ENCODE results near the gene FGF4. TPM values are rescaled to one million over a fixed set of nuclear protein-coding genes. Genes with fewer than 3 reads are reported as not detected.

The FGF4 gene
- total RNA-seq, 1 donor from 2014 or later, result not detected

DNA sequence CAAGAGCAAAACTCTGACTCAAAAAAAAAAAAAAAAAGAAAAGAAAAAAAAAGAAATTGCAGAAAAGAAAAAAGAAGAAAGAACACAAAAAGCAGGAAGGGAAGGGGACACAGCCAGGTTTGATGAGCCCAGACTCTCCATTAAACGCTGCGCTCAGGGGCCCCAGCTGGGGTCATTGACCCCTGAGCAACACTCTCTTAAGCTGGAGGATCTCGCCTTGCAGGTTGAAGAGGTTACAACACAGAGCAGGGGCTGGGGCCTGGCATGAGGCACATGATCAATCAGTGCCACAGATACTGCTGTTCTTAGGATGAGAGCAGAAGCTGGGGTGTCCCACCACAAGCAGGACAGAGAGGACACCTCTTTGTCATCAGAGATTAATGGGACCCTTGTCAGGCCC lies 36.3 kb upstream of the FGF4 start:
- no peak for DNase-seq (ENCODE audit: low read depth, low spot score)
- H3K27ac Mint-ChIP-seq (ENCODE audit: unreplicated experiment), result no peak overlapping the region
- TF ChIP-seq, protein P1, sequence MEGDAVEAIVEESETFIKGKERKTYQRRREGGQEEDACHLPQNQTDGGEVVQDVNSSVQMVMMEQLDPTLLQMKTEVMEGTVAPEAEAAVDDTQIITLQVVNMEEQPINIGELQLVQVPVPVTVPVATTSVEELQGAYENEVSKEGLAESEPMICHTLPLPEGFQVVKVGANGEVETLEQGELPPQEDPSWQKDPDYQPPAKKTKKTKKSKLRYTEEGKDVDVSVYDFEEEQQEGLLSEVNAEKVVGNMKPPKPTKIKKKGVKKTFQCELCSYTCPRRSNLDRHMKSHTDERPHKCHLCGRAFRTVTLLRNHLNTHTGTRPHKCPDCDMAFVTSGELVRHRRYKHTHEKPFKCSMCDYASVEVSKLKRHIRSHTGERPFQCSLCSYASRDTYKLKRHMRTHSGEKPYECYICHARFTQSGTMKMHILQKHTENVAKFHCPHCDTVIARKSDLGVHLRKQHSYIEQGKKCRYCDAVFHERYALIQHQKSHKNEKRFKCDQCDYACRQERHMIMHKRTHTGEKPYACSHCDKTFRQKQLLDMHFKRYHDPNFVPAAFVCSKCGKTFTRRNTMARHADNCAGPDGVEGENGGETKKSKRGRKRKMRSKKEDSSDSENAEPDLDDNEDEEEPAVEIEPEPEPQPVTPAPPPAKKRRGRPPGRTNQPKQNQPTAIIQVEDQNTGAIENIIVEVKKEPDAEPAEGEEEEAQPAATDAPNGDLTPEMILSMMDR (conservative IDR thresholded peaks at IDR 0.05), result no peak
- H3K4me1 Mint-ChIP-seq, result peaks cover 23% of the 10 kb centered on the region
- no peaks in the 10 kb centered on the region for H3K36me3 Mint-ChIP-seq (ENCODE audit: low read depth)
- H3K27me3 Mint-ChIP-seq (ENCODE audit: low read depth), result peaks cover 43% of the 10 kb centered on the region
- H3K4me3 Mint-ChIP-seq, result no peak overlapping the region
- no peaks in the 10 kb centered on the region for H3K9me3 Mint-ChIP-seq

DNA sequence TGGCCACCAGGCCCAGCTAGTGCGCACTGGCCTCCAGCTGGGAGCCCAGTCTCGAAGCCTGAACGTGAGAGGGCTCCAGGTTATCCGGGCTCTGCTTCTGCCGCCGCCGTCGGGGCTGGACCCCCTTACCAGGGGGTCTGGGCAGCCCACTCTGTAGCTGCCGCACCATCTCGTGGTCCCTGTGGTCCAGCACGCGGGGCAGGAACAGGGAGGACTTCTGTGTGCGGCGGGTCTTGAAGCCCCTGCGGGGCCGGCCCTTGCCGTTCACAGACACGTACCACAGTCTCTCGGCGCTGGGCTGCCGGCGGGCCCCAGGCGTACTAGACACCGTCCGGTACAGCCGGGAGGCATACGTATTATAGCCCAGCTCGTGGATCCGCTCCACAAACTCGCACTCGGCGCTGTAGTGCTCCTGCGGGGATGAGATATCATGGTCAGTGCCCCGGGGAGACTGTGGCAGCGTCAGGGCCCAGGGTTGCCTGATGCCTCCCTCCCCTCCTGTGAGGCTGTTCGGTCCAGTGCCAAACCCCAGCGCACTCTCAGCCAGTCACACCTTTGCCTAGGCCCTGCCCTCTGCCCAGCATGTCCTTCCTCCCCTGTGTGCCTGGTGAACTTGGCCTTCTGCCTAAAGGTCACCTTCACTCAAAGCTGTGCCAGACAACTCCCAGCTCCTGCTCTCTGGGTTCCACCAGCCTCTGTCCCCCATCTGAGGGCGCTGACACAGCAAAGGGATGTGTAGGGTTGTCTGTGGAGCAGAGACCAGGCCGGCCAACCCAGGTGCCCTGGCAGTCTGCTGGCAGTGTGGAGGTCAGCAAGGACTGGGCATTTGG lies 35.4 kb upstream of the FGF4 start:
- Mint-ChIP-seq H3K4me3 (no peak overlapping the region), H3K9me3 (no peaks in the 10 kb centered on the region), H3K27ac (ENCODE audit: unreplicated experiment) (no peak overlapping the region), H3K27me3 (ENCODE audit: low read depth) (peaks cover 33% of the 10 kb centered on the region), H3K36me3 (ENCODE audit: low read depth) (no peaks in the 10 kb centered on the region), H3K4me1 (peaks cover 23% of the 10 kb centered on the region)
- no peak for DNase-seq (ENCODE audit: low read depth, low spot score)
- TF ChIP-seq, protein P1 (conservative IDR thresholded peaks at IDR 0.05), result no peak

DNA sequence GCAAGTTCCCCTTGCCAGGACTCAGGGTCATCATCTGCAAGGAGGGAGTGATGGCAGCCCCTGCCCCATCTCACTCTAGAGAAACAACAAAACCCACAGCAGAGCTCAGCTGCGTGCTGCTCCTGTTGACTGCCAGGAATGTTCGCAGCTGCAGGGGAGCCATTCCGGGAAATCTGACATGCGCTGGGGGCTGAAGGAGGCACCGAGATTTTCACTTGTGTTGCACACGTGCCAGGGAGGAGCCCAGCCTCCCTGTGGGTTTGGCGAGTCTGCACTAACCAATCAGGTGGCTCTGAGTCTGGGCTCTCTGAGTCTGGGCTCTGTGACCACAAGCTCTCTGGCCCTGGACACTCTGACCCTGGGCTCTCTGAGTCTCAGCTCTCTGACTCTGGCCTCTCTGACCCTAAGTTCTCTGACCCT lies 33.5 kb upstream of the FGF4 start:
- no peaks in the 10 kb centered on the region for H3K36me3 Mint-ChIP-seq (ENCODE audit: low read depth)
- DNase-seq (ENCODE audit: low read depth, low spot score), result no peak
- H3K27ac Mint-ChIP-seq (ENCODE audit: unreplicated experiment), result peak overlapping the region; percentile 91
- TF ChIP-seq, protein P1 (conservative IDR thresholded peaks at IDR 0.05), result no peak
- H3K4me3 Mint-ChIP-seq, result no peak overlapping the region
- no peaks in the 10 kb centered on the region for H3K9me3 Mint-ChIP-seq
- H3K27me3 Mint-ChIP-seq (ENCODE audit: low read depth), result peaks cover 15% of the 10 kb centered on the region
- H3K4me1 Mint-ChIP-seq, result peaks cover 23% of the 10 kb centered on the region

GRCh38 chr11:69807106-69807815 lies 32.1 kb upstream of the FGF4 start:
- DNase-seq (ENCODE audit: low read depth, low spot score), result no peak
- Mint-ChIP-seq H3K9me3 (no peaks in the 10 kb centered on the region), H3K4me3 (no peak overlapping the region), H3K27me3 (ENCODE audit: low read depth) (peaks cover 10% of the 10 kb centered on the region), H3K27ac (ENCODE audit: unreplicated experiment) (no peak overlapping the region), H3K4me1 (peaks cover 23% of the 10 kb centered on the region), H3K36me3 (ENCODE audit: low read depth) (no peaks in the 10 kb centered on the region)
- TF ChIP-seq, protein P1 (conservative IDR thresholded peaks at IDR 0.05), result no peak

- Mint-ChIP-seq H3K36me3 (ENCODE audit: low read depth) (no peaks in the 10 kb centered on the region), H3K27ac (ENCODE audit: unreplicated experiment) (peak overlapping the region; percentile 19), H3K4me1 (peaks cover 15% of the 10 kb centered on the region), H3K27me3 (ENCODE audit: low read depth) (peaks cover 3% of the 10 kb centered on the region), H3K4me3 (no peak overlapping the region), H3K9me3 (no peaks in the 10 kb centered on the region)
- TF ChIP-seq, protein P1 (conservative IDR thresholded peaks at IDR 0.05), result no peak
- no peak for DNase-seq (ENCODE audit: low read depth, low spot score)
These were observed 29.8 kb upstream of the FGF4 start for GRCh38 chr11:69804769-69805508.

Measured in neural crest cell (in vitro differentiated cells).